B cell (primary cell): Measurements from ENCODE around the gene ITIH2. TPM values are rescaled to one million over a fixed set of nuclear protein-coding genes. Genes with fewer than 3 reads are reported as not detected.
"Not testable (repeated sequence)": the region's sequence is repeated elsewhere in the genome, so short reads cannot be mapped to it uniquely, and the experiment has no call there.

ENCODE experiments used
- ATAC-seq: fragments of 200-7000 bp; cut with Tn5 transposase; one replicate; pipeline ENCODE4 v1.10.0; 2021; ENCODE audit warnings: low read depth, mild to moderate bottlenecking, moderate number of reproducible peaks, moderate library complexity
- CTCF ChIA-PET: fragments of 350-600 bp; sonication (Branson Sonifier 250); formaldehyde crosslinking; loops from one replicate; lab custom pipeline; 2021; ENCODE audit warnings: antibody characterized with exemption, inconsistent platforms; lab: Charles Lee
- POLR2A ChIA-PET: fragments of 350-600 bp; sonication (Branson Sonifier 250); formaldehyde crosslinking; loops from one replicate; lab custom pipeline; 2021; ENCODE audit warnings: antibody characterized with exemption; lab: Charles Lee
- DNase-seq: peaks from one replicate; pipeline ENCODE4 v3.0.0; 2013
- H2AFZ ChIP-seq: 2 replicates; pipeline ENCODE4 v1.6.1; 2012; ENCODE audit warnings: mild to moderate bottlenecking, low read depth, low read length; ENCODE audit not compliant: insufficient read depth, poor library complexity, severe bottlenecking
- H3K27ac ChIP-seq, 2 donors: 1 replicate in 1 of 2; 2 replicates in 1 of 2; pipeline ENCODE4 v1.5.1; 2012 to 2013; ENCODE audit warnings: low read length in 2 of 2, mild to moderate bottlenecking in 2 of 2, moderate library complexity in 1 of 2
- H3K27me3 ChIP-seq, 4 experiments: fragments of 200-600 bp in 1 of 4; sonication (generic) in 1 of 4; replicated peaks in 1 of 4; 1 replicate in 2 of 4; 2 replicates in 2 of 4; pipeline versions ENCODE4 v1.6.1 to v1.7.0; 2013 to 2016; ENCODE audit warnings: low read length in 3 of 4, mild to moderate bottlenecking in 2 of 4, mixed read lengths in 1 of 4, moderate library complexity in 1 of 4; ENCODE audit not compliant: insufficient read depth in 4 of 4, control insufficient read depth in 3 of 4; ENCODE audit errors: control extremely low read depth in 1 of 4
- H3K36me3 ChIP-seq, 2 experiments: replicated peaks in 1 of 2; 1 replicate in 1 of 2; 2 replicates in 1 of 2; pipeline versions ENCODE4 v1.6.1 to v1.7.1; 2013; ENCODE audit warnings: low read length in 1 of 2; ENCODE audit not compliant: insufficient read depth in 2 of 2, control insufficient read depth in 1 of 2; ENCODE audit errors: control extremely low read depth in 1 of 2, extremely low read depth in 1 of 2
- H3K4me1 ChIP-seq, 2 donors: fragments of 200-600 bp in 1 of 2; sonication (generic) in 1 of 2; 1 replicate in 1 of 2; 2 replicates in 1 of 2; pipeline versions ENCODE4 v1.5.1 to v1.6.1; 2013 to 2017; ENCODE audit warnings: low read length in 2 of 2; ENCODE audit not compliant: control insufficient read depth in 2 of 2, insufficient read depth in 2 of 2
- H3K4me2 ChIP-seq: replicated peaks from 2 replicates; pipeline ENCODE3; 2012; ENCODE audit warnings: mild to moderate bottlenecking, low read depth, low read length; ENCODE audit not compliant: poor library complexity, severe bottlenecking
- H3K4me3 ChIP-seq, 5 experiments: fragments of 200-600 bp in 1 of 5; sonication (generic) in 1 of 5; 1 replicate in 3 of 5; 2 replicates in 2 of 5; pipeline versions ENCODE4 v1.5.1 to v1.7.0; 2011 to 2016; ENCODE audit warnings: low read length in 4 of 5, mild to moderate bottlenecking in 4 of 5, low read depth in 2 of 5, control low read depth in 1 of 5, moderate library complexity in 1 of 5; ENCODE audit not compliant: insufficient read depth in 1 of 5; ENCODE audit errors: control extremely low read depth in 1 of 5, extremely low read depth in 1 of 5
- H3K79me2 ChIP-seq: fragments of 200-600 bp; sonication (generic); one replicate; pipeline ENCODE4 v1.6.0; 2016; ENCODE audit warnings: low read length; ENCODE audit not compliant: control insufficient read depth, insufficient read depth
- H3K9ac ChIP-seq: fragments of 200-600 bp; sonication (generic); 2 replicates; pipeline ENCODE4 v1.6.1; 2017; ENCODE audit warnings: mild to moderate bottlenecking, low read length, moderate library complexity
- H3K9me3 ChIP-seq, 3 donors: one replicate each; pipeline versions ENCODE4 v1.6.1 to v1.7.1; 2013; ENCODE audit warnings: low read length in 2 of 3; ENCODE audit not compliant: control insufficient read depth in 2 of 3, insufficient read depth in 1 of 3; ENCODE audit errors: control extremely low read depth in 1 of 3
- H4K20me1 ChIP-seq: 2 replicates; pipeline ENCODE4 v1.6.0; 2012; ENCODE audit warnings: mild to moderate bottlenecking, low read length; ENCODE audit not compliant: insufficient read depth, control insufficient read depth, poor library complexity, severe bottlenecking
- H3K27ac Mint-ChIP-seq: one replicate; pipeline ENCODE4 v1.8.0; 2021; ENCODE audit warnings: mixed read lengths
- H3K27me3 Mint-ChIP-seq: one replicate; pipeline ENCODE4 v1.8.0; 2021; ENCODE audit warnings: mixed read lengths
- H3K4me1 Mint-ChIP-seq: one replicate; pipeline ENCODE4 v1.8.0; 2021; ENCODE audit warnings: mixed read lengths
- H3K4me3 Mint-ChIP-seq: one replicate; pipeline ENCODE4 v1.8.0; 2021; ENCODE audit warnings: mixed read lengths
- H3K9me3 Mint-ChIP-seq: one replicate; pipeline ENCODE4 v1.8.0; 2022; ENCODE audit warnings: mixed read lengths; ENCODE audit not compliant: insufficient read depth
- CTCF ChIP-seq: fragments of 200-600 bp; IDR thresholded peaks from one replicate; pipeline ENCODE4 v1.8.0; 2022; ENCODE audit warnings: antibody characterized with exemption, mild to moderate bottlenecking
- EZH2 ChIP-seq: IDR thresholded peaks from 2 replicates; pipeline ENCODE4 v1.6.1; 2012; ENCODE audit warnings: borderline replicate concordance, low read depth, mild to moderate bottlenecking, moderate library complexity, low read length; ENCODE audit not compliant: insufficient read depth, poor library complexity, severe bottlenecking
- WGBS: methylation state at CpG from one replicate; pipeline ENCODE4 v1.1.5; 2013; ENCODE audit warnings: missing lambda C conversion rate; ENCODE audit not compliant: insufficient coverage; 5-methylcytosine and 5-hydroxymethylcytosine counted together
- intact Hi-C: fragments of 100-400 bp; cut with micrococcal nuclease; formaldehyde crosslinking; loops from one replicate; pipeline ENCODE4 v1.10.0; 2022
- polyA plus RNA-seq: library from polyadenylated mRNA; depleted of rRNA; stranded (reverse); fragments of >200 nt; gene quantifications from 2 replicates; pipeline ENCODE4 v1.2.3, GENCODE V29; 2012
- total RNA-seq, 2 donors: library from RNA; stranded (reverse); fragments of 120-200 nt in 1 of 2; gene quantifications; 1 replicate in 1 of 2; 2 replicates in 1 of 2; pipeline versions ENCODE4 v1.2.3 to v1.2.4, GENCODE V29; 2013 to 2022

Gene ITIH2
- total and polyA plus RNA-seq, 2 donors (not counting 1 experiment from before 2014, with no cell fraction given) = not detected

GRCh38 chr10:7672341-7673134, 30.6 kb upstream of the ITIH2 start:
- H3K4me1 ChIP-seq = peaks cover 4 to 5% of the 10 kb centered on the region in 2 donors
- H4K20me1 ChIP-seq = no peaks in the 10 kb centered on the region
- TF ChIP-seq EZH2 (no peak), CTCF (no peak)
- no peak overlapping the region for H2AFZ ChIP-seq
- ATAC-seq = no peak
- no peaks in the 10 kb centered on the region for H3K9me3 Mint-ChIP-seq
- peaks cover 0 to 37% (median 13%) of the 10 kb centered on the region in 4 experiments for H3K27me3 ChIP-seq
- WGBS = 95% methylated on average over 18 of the region's 23 CpGs
- H3K4me3 Mint-ChIP-seq = no peak overlapping the region
- no peaks in the 10 kb centered on the region for H3K9me3 ChIP-seq
- peaks cover 7% of the 10 kb centered on the region for H3K4me1 Mint-ChIP-seq
- peaks cover 70% of the 10 kb centered on the region for H3K27me3 Mint-ChIP-seq
- intact Hi-C loops = no loop called here
- no peak overlapping the region for H3K27ac Mint-ChIP-seq
- no peak overlapping the region for H3K4me3 ChIP-seq
- ChIA-PET CTCF (no interaction called here), POLR2A (no interaction called here)
- no peak overlapping the region for H3K27ac ChIP-seq
- H3K79me2 ChIP-seq = no peaks in the 10 kb centered on the region
- H3K4me2 ChIP-seq = no peak overlapping the region
- no peaks in the 10 kb centered on the region for H3K36me3 ChIP-seq
- H3K9ac ChIP-seq = no peak overlapping the region
- no peak for DNase-seq

- no peaks in the 10 kb centered on the region for H3K36me3 ChIP-seq
- no peaks in the 10 kb centered on the region for H3K4me1 Mint-ChIP-seq
- peaks cover 53% of the 10 kb centered on the region for H3K27me3 Mint-ChIP-seq
- no peak overlapping the region for H3K4me2 ChIP-seq
- WGBS = 83% methylated on average over 1 of the region's 1 CpG
- no peaks in the 10 kb centered on the region for H4K20me1 ChIP-seq
- DNase-seq = no peak
- no peak overlapping the region for H3K4me3 Mint-ChIP-seq
- no peak overlapping the region for H3K27ac ChIP-seq
- H2AFZ ChIP-seq = no peak overlapping the region
- H3K9me3 ChIP-seq = no peaks in the 10 kb centered on the region
- ChIA-PET CTCF (no interaction called here), POLR2A (no interaction called here)
- no peak for ATAC-seq
- H3K9ac ChIP-seq = no peak overlapping the region
- H3K79me2 ChIP-seq = no peaks in the 10 kb centered on the region
- peaks cover 0 to 13% (median 1%) of the 10 kb centered on the region in 4 experiments for H3K27me3 ChIP-seq
- H3K9me3 Mint-ChIP-seq = peaks cover 8% of the 10 kb centered on the region
- no peak for TF ChIP-seq EZH2
- no peak for TF ChIP-seq CTCF
- no peak overlapping the region for H3K27ac Mint-ChIP-seq
- no peak overlapping the region for H3K4me3 ChIP-seq
- H3K4me1 ChIP-seq = no peaks in the 10 kb centered on the region
- intact Hi-C loops = no loop called here
Observed at GRCh38 chr10:7679256-7679655, 23.9 kb upstream of the ITIH2 start.

GRCh38 chr10:7680078-7680477, 23.0 kb upstream of the ITIH2 start:
- H3K9me3 Mint-ChIP-seq, H3K4me3 Mint-ChIP-seq, H3K9me3 ChIP-seq, H3K4me2 ChIP-seq, H2AFZ ChIP-seq, H3K36me3 ChIP-seq, H3K27ac ChIP-seq, H4K20me1 ChIP-seq, POLR2A ChIA-PET, DNase-seq, H3K4me1 Mint-ChIP-seq, H3K9ac ChIP-seq, ATAC-seq, H3K4me3 ChIP-seq, H3K4me1 ChIP-seq, H3K79me2 ChIP-seq, H3K27ac Mint-ChIP-seq: not testable (repeated sequence)
- peaks cover 46% of the 10 kb centered on the region for H3K27me3 Mint-ChIP-seq
- WGBS = 80% methylated on average over 2 of the region's 5 CpGs
- H3K27me3 ChIP-seq = peaks cover 0 to 12% (median 1%) of the 10 kb centered on the region in 4 experiments
- CTCF ChIA-PET = interaction anchor here (1.6 kb wide), 1 partner anchor 558 kb away, joined by 3 read pairs; no protein-coding TSS in a partner anchor
- intact Hi-C loops = loop anchor here (10.0 kb wide), 1 partner anchor 755 kb away; no protein-coding TSS in a partner anchor
